Activated CD4-positive, alpha-beta T cell treated with anti-CD3 and anti-CD28 coated beads, Interleukin-2, amount 10 ng/mL, durations not matched to agents 7 days and 5 days (primary cell): ENCODE results near the gene MICAL2. TPM values are rescaled to one million over a fixed set of nuclear protein-coding genes. Genes with fewer than 3 reads are reported as not detected.

ENCODE experiments used
- CTCF ChIA-PET: fragments of 350-600 bp; sonication (Branson Sonifier 250); formaldehyde crosslinking; loops from one replicate; lab custom pipeline; 2021; ENCODE audit warnings: antibody characterized with exemption; lab: Charles Lee
- POLR2A ChIA-PET: fragments of 350-600 bp; sonication (Branson Sonifier 250); formaldehyde crosslinking; loops from one replicate; lab custom pipeline; 2021; ENCODE audit warnings: antibody characterized with exemption; lab: Charles Lee
- DNase-seq: peaks from one replicate; pipeline ENCODE4 v3.0.0-alpha.2; 2020
- H3K27ac Mint-ChIP-seq: one replicate; pipeline ENCODE4 v1.8.0; 2021; ENCODE audit warnings: mild to moderate bottlenecking, moderate library complexity, mixed read lengths
- H3K27me3 Mint-ChIP-seq: one replicate; pipeline ENCODE4 v1.8.0; 2021; ENCODE audit warnings: mixed read lengths
- H3K36me3 Mint-ChIP-seq: one replicate; pipeline ENCODE4 v1.8.0; 2021; ENCODE audit warnings: low read depth, mixed read lengths
- H3K4me1 Mint-ChIP-seq: one replicate; pipeline ENCODE4 v1.8.0; 2021; ENCODE audit warnings: mixed read lengths
- H3K4me3 Mint-ChIP-seq: one replicate; pipeline ENCODE4 v1.8.0; 2021; ENCODE audit warnings: mild to moderate bottlenecking, moderate library complexity, mixed read lengths
- H3K9me3 Mint-ChIP-seq: one replicate; pipeline ENCODE4 v1.8.0; 2021; ENCODE audit warnings: mixed read lengths
- total RNA-seq, 2 experiments: library from RNA; stranded (reverse); gene quantifications; one replicate each; pipeline ENCODE4 v1.2.3, GENCODE V29; 2021

Gene MICAL2
- total RNA-seq, 2 experiments from 2014 or later = 45.5 to 47.3 TPM

DNA sequence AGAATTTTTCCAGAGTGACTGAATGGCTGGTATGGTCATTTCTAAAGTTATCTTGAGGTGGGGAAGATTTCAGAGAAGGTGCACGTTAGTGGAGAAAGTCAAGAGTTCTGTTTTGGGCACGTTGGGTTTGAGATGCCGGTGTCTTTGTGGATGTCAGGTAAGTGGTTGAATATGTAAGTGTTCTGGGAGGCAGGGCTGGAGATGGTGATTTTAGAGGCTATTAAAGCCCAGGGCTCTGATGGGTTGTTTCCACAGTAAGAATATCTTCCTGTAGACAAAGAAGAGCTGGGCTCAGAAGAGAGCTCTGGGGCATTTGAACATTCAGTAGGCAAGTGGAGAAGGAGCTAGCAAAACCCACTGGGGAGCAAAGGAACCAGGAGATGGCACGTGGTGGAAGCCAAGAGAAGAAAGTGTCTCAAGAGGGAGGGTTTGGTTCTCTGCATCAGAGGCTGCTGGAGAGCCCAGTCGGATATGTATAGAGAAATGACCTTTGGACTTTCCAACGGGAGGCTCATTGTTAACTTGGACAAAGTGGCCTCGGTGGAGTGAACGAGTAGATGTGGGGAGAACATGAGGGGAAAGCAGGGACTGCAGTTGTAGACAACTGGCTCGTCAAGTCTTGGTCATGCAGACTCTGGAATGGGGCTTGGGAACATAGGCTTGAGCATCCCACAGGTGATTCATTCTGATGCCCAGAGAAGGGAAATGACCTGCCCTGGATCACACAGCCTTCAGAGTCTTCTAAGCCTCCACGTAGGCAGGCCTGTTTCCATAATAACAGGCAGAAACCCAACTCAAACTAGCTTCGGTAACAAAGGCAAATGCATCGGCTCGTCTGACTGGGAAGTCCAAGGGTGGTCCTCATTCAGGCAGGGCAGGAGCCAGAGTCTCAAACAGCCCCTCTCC, 168.6 kb downstream of the MICAL2 start:
- H3K36me3 Mint-ChIP-seq = no peaks in the 10 kb centered on the region
- H3K4me3 Mint-ChIP-seq = no peak overlapping the region
- no peak for DNase-seq
- H3K27ac Mint-ChIP-seq = no peak overlapping the region
- CTCF ChIA-PET = interaction anchor here (0.7 to 6.5 kb wide), 4 partner anchors 9 to 237 kb away, joined by 3 to 56 read pairs (median 4); no protein-coding TSS in a partner anchor
- POLR2A ChIA-PET = no interaction called here
- no peaks in the 10 kb centered on the region for H3K4me1 Mint-ChIP-seq
- no peaks in the 10 kb centered on the region for H3K9me3 Mint-ChIP-seq
- H3K27me3 Mint-ChIP-seq = peaks cover 2% of the 10 kb centered on the region

DNA sequence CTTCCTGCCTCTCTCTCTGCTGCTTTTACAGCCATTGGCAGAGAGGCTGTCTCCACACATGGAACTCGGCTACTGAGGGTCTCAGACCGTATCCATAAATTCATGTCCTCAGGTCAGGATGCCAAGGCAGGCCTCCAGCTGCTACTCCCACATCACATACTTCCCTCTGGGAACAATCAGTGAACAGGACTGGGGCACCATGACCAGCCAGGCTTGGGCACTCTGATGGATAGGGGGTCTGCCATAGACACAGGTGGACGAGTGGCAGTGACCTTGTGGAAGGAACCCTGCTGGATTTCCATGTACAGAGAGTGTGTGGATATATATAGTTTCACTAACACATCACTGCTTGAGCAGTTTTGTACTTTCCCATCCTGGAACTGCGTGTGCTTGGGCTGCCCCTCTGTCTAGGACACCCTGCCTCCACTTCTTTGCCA, 169.3 kb downstream of the MICAL2 start:
- no peaks in the 10 kb centered on the region for H3K36me3 Mint-ChIP-seq
- ChIA-PET CTCF (interaction anchor here (1.5 to 6.5 kb wide), 4 partner anchors 8 to 235 kb away, joined by 4 to 56 read pairs (median 12); no protein-coding TSS in a partner anchor), POLR2A (no interaction called here)
- no peak for DNase-seq
- H3K4me3 Mint-ChIP-seq = no peak overlapping the region
- H3K9me3 Mint-ChIP-seq = no peaks in the 10 kb centered on the region
- no peaks in the 10 kb centered on the region for H3K4me1 Mint-ChIP-seq
- H3K27ac Mint-ChIP-seq = no peak overlapping the region
- peaks cover 2% of the 10 kb centered on the region for H3K27me3 Mint-ChIP-seq

DNA sequence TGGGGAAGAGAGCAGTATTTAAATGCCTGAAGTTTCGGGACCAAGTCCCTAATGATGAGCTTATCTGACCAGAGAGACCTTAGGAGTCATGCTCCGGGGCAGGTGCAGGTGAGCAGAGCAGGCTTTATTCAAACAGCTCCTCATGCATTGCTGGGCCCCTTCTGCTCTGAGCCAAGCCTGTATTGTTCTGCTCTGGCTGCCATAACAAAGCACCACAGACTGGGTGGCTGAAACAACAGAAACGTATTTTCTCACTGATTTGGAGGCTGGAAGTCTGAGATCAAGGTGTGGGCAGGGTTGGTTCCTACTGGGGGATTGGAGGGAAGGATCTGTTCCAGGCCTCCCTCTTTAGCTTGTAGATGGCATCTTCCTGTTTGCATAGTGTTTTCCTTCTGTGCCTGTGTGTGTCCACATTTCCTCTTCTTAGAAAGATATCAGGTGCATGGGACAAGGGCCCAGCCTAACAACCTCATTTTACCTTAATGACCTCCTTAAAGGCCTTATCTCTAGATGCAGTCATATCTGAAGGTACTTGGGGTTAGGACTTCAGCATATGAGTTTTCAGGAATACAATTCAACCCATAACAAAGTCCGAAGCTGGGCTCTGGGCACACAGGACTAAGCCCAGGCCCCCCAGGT, 169.9 kb downstream of the MICAL2 start:
- CTCF ChIA-PET = interaction anchor here (0.6 to 6.5 kb wide), 13 partner anchors 10 to 236 kb away, joined by 3 to 56 read pairs (median 7); no protein-coding TSS in a partner anchor
- DNase-seq = no peak
- Mint-ChIP-seq H3K4me3 (no peak overlapping the region), H3K4me1 (no peaks in the 10 kb centered on the region), H3K27ac (no peak overlapping the region), H3K9me3 (no peaks in the 10 kb centered on the region), H3K27me3 (peaks cover 2% of the 10 kb centered on the region), H3K36me3 (no peaks in the 10 kb centered on the region)
- POLR2A ChIA-PET = no interaction called here

DNA sequence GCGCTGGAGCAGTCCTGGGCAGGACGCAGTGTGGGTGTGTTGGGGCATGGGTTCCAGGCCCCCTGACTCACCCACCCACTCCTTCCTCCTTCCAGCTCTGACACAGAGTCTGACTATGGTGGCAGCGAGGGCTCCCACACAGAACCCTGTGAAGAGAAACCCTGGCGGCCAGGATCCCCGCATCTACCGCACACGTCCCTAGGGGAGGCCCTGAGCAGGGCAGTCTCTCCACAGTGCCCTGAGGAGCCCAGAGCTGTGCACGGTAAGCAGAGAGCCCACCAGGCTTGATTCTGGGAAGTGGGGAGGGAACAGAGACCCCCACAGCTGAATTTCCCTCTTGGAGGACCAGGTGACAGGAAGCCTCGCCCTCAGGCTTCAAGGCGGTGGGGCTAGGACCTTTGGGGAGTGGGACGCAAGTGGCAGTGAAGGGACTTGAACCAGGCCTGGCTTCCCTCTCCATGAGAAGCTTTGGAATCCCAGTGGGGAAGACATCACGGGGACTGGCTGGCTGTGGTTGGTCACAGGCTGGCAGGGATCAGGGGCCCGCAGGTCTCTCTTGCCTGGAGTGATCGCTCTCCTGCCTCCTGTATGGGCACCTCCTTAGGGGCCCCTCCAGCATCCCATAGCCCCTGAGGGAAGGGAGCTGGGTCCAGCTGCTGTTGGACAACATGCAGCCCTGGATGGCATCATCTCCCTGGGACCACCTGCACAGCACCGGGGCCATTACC, 170.6 kb downstream of the MICAL2 start:
- Mint-ChIP-seq H3K4me1 (no peaks in the 10 kb centered on the region), H3K9me3 (no peaks in the 10 kb centered on the region), H3K27ac (no peak overlapping the region), H3K27me3 (peaks cover 2% of the 10 kb centered on the region), H3K36me3 (no peaks in the 10 kb centered on the region), H3K4me3 (no peak overlapping the region)
- DNase-seq = no peak
- ChIA-PET POLR2A (no interaction called here), CTCF (interaction anchor here (0.6 to 6.5 kb wide), 32 partner anchors 9 to 699 kb away, joined by 3 to 56 read pairs (median 5); no protein-coding TSS in a partner anchor)

DNA sequence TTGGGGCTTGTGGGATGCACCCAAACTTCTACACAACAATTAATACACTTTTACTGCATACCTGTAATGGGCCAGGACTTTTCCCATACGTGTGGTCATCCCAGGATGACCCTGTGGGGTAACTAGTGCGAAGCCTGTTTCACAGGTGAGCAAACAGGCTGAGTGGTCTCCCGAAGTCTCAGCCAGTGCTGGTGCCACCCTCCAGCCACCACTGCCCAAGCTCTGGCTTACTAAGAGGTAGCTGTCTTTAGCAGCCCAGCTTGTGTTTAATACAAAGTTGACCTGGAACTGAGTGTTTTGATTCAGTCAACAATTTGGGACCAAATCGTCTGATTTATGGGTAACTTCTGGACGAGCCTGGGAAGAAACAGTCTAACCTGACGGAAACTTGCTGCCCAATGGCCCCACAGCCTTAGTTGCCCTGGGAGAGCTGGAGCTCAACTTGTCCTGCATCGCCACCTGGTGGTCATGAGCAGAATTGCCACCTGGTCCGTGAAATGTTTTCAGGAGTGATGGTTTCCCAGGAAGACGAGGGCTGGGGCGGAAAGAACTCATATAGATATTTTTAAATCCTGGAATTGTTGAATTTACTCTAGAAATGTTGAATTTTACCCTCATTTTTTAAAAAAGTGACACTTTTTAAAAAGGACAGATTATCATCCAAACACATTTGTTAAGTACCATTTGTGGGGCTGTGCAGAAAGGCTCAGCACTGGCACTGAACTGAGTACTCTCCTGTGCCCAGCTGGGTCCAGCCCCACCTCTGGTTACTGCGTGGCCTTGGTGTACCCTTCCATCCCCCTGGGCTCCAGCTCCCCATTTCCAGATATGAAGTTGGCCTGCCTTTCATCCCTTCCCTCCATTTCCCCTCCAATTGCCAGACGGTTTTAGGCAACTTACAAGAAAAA, 171.4 kb downstream of the MICAL2 start:
- peak; percentile 82 for DNase-seq
- CTCF ChIA-PET = interaction anchor here (0.6 to 6.5 kb wide), 33 partner anchors 8 to 698 kb away, joined by 3 to 56 read pairs (median 5); no protein-coding TSS in a partner anchor
- H3K4me3 Mint-ChIP-seq = no peak overlapping the region
- POLR2A ChIA-PET = no interaction called here
- H3K27ac Mint-ChIP-seq = no peak overlapping the region
- H3K36me3 Mint-ChIP-seq = no peaks in the 10 kb centered on the region
- peaks cover 2% of the 10 kb centered on the region for H3K27me3 Mint-ChIP-seq
- no peaks in the 10 kb centered on the region for H3K4me1 Mint-ChIP-seq
- H3K9me3 Mint-ChIP-seq = no peaks in the 10 kb centered on the region

DNA sequence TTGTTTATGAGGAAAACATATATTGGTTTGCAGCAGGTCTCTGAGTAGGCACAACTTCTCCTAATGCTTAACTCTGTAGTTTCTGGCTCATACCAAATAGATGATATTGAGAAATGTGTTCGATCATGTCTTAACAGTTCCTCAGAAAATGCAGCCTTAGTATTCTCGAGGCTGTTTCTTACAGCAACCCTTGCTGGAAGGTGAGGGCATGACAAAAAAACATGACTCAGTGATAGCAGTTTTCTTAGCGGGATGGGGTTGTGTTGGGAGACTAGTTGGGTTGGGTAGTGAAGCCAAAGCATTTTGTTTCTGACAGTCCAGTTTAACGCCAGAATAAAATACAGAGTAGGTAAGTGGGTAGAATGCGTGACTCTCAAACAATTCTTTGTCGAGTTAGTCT, 172.3 kb downstream of the MICAL2 start:
- Mint-ChIP-seq H3K4me1 (no peaks in the 10 kb centered on the region), H3K27ac (no peak overlapping the region), H3K36me3 (no peaks in the 10 kb centered on the region), H3K9me3 (no peaks in the 10 kb centered on the region), H3K4me3 (no peak overlapping the region), H3K27me3 (peaks cover 2% of the 10 kb centered on the region)
- POLR2A ChIA-PET = no interaction called here
- CTCF ChIA-PET = interaction anchor here (0.6 to 6.5 kb wide), 13 partner anchors 9 to 238 kb away, joined by 3 to 56 read pairs (median 5); no protein-coding TSS in a partner anchor
- DNase-seq = no peak

DNA sequence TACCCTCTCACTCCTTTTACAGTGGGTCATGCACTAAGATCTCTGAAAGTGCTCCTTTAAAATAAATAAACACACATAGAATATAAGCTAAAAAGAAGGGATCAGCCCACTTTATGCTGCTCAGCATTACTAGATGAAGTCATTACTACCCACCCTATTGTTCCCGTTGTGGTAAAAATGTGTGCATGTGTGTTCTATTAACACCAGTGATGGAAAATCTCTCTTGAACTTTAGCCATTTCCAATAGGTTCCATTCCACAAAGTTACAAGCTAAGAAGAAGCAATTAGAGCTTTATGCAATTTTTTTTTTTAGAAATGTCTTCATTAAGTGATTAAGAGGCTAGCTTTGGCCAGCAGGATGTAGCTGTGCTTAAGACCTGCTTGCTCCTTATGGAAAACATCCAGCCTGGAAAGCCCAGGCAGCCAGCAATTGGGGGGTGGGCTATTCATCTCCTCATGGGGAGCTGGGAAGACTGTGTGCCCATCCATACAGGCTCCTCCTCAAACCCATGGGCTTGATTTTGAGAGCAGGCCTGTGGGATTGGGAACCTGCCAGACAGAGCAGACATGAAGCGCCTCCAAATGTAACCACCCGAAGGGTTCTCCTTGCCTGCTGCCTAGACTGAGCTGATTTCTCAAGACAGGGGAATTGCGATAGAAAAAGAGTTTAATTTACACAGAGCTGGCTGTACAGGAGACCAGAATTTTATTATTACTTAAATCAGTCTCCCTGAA, 174.1 kb downstream of the MICAL2 start:
- Mint-ChIP-seq H3K4me3 (no peak overlapping the region), H3K9me3 (no peaks in the 10 kb centered on the region), H3K36me3 (no peaks in the 10 kb centered on the region), H3K4me1 (peaks cover 2% of the 10 kb centered on the region), H3K27me3 (peaks cover 2% of the 10 kb centered on the region), H3K27ac (no peak overlapping the region)
- no peak for DNase-seq
- POLR2A ChIA-PET = no interaction called here
- CTCF ChIA-PET = interaction anchor here (0.5 to 6.5 kb wide), 10 partner anchors 14 to 485 kb away, joined by 3 to 56 read pairs (median 4); no protein-coding TSS in a partner anchor

DNA sequence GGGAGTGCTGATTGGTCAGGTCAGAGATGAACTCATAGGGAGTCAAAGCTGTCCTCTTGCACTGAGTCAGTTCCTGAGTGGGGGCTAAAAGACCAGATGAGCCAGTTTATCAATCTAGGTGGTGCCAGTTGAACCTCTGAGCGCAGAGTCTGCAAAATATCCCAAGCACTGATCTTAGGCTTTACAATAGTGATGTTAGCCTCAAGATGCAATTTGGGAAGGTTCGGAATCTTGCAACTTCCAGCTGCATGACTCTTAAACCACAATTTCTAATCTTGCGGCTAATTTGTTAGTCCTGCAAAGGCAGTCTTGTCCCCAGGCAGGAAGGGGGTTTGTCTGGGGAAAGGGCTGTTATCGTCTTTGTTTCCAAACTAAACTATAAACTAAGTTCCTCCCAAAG, 174.7 kb downstream of the MICAL2 start:
- ChIA-PET CTCF (interaction anchor here (0.8 to 6.5 kb wide), 6 partner anchors 15 to 486 kb away, joined by 3 to 56 read pairs (median 4); no protein-coding TSS in a partner anchor), POLR2A (no interaction called here)
- Mint-ChIP-seq H3K4me1 (peaks cover 7% of the 10 kb centered on the region), H3K27ac (no peak overlapping the region), H3K27me3 (peaks cover 2% of the 10 kb centered on the region), H3K36me3 (no peaks in the 10 kb centered on the region), H3K4me3 (no peak overlapping the region), H3K9me3 (no peaks in the 10 kb centered on the region)
- no peak for DNase-seq

DNA sequence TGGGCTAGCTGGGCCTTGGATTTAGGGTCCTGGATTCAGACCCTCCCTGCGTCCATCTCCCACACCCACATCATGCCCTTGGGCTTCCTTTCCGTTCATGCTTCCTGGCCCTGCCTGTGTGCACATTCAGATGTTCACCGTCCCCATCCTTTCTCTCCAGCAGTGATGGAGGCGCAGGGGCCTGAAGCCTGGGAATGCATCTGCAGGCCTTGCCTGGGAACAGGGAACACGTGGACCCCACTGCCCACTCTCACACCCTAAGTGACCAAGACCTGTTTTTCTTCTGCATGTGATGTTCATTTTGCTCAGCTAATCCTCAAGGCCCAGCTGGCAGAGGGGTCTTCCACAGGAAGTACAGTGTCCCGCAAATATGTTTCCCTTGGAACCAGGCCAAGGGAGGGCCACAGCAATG, 175.4 kb downstream of the MICAL2 start:
- Mint-ChIP-seq H3K4me1 (peaks cover 13% of the 10 kb centered on the region), H3K9me3 (no peaks in the 10 kb centered on the region), H3K4me3 (no peak overlapping the region), H3K36me3 (no peaks in the 10 kb centered on the region), H3K27ac (no peak overlapping the region), H3K27me3 (peaks cover 2% of the 10 kb centered on the region)
- ChIA-PET CTCF (interaction anchor here (0.8 to 1.5 kb wide), 4 partner anchors 9 to 319 kb away, joined by 3 to 4 read pairs (median 3); no protein-coding TSS in a partner anchor), POLR2A (no interaction called here)
- no peak for DNase-seq

DNA sequence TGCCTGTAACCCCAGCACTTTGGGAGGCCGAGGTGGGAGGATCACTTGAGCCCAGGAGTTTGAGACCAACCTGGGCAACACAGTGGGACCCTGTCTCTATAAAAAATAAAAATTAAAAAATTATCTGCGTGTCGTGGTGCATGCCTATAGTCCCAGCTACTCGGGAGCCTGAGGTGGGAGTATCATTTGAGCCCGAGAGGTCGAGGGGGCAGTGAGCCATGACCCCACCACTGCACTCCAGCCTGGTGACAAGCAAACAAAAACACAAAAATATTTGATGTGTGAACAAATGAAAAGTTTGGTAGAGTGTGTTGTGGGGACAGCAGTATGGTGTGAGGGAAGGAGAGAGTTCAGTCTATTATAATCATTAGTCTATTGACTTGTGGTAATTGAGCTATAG, 176.2 kb downstream of the MICAL2 start:
- H3K27ac Mint-ChIP-seq = no peak overlapping the region
- no peaks in the 10 kb centered on the region for H3K9me3 Mint-ChIP-seq

DNA sequence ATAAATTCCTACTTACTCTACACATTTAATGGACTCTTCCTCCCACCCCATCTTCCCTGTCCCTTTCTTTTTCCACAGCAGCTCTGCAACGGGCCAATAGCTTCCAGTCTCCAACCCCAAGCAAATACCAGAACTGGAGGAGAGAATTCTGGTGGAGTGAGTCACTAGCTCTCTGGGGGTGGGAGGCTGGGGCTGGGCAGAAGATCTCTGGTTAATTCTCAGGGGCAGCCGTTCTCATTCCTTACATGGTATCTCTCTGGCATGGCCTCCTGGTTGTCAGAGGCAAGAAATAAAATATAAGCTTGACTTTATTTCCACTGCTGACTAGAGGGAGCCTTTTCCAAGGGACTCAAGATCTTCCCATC, 176.6 kb downstream of the MICAL2 start:
- H3K9me3 Mint-ChIP-seq = no peaks in the 10 kb centered on the region
- H3K36me3 Mint-ChIP-seq = no peaks in the 10 kb centered on the region
- ChIA-PET CTCF (interaction anchor here (0.7 to 2.0 kb wide), 6 partner anchors 8 to 236 kb away, joined by 3 to 4 read pairs (median 3); no protein-coding TSS in a partner anchor), POLR2A (no interaction called here)
- H3K4me1 Mint-ChIP-seq = peaks cover 19% of the 10 kb centered on the region
- no peak overlapping the region for H3K4me3 Mint-ChIP-seq
- H3K27me3 Mint-ChIP-seq = peaks cover 2% of the 10 kb centered on the region
- DNase-seq = no peak
- H3K27ac Mint-ChIP-seq = no peak overlapping the region

More for the DNA sequence above, 176.2 kb downstream of the MICAL2 start:
- H3K36me3 Mint-ChIP-seq = no peaks in the 10 kb centered on the region
- ChIA-PET POLR2A (no interaction called here), CTCF (interaction anchor here (0.7 to 2.0 kb wide), 6 partner anchors 7 to 236 kb away, joined by 3 to 4 read pairs (median 3); no protein-coding TSS in a partner anchor)
- peaks cover 19% of the 10 kb centered on the region for H3K4me1 Mint-ChIP-seq
- DNase-seq = no peak
- H3K4me3 Mint-ChIP-seq = no peak overlapping the region
- H3K27me3 Mint-ChIP-seq = peaks cover 2% of the 10 kb centered on the region
